ENCODE data around the gene PPP2CA.
A peak's percentile ranks its signal among the peaks of the same experiment; 100 is the strongest.
"Not testable (repeated sequence)": the region's sequence is repeated elsewhere in the genome, so short reads cannot be mapped to it uniquely, and the experiment has no call there.

Gene PPP2CA

GRCh38 chr5:134188092-134188491, 37.8 kb downstream of the PPP2CA start:
- no peak for DNase-seq

GRCh38 chr5:134184155-134185135, 41.4 kb downstream of the PPP2CA start:
- DNase-seq = peak; percentile 83

- DNase-seq = no peak
Observed at GRCh38 chr5:134183481-134183880, 42.4 kb downstream of the PPP2CA start.

- DNase-seq = peak; percentile 18
Observed at GRCh38 chr5:134178096-134178419, 47.8 kb downstream of the PPP2CA start.

GRCh38 chr5:134177369-134178095, 48.3 kb downstream of the PPP2CA start:
- DNase-seq = peak; percentile 17

GRCh38 chr5:134176511-134177368, 49.1 kb downstream of the PPP2CA start, which contains the start of gene SKP1:
TSS of gene SKP1 (minus strand) at chr5:134176950. CDS start at chr5:134174022, 2,928 bp downstream.
- peak; percentile 91 for DNase-seq

- peak; percentile 48 for DNase-seq
Observed at GRCh38 chr5:134175921-134176510, 49.9 kb downstream of the PPP2CA start.

- DNase-seq = peak; percentile 64
Observed at GRCh38 chr5:134174841-134175839, 50.7 kb downstream of the PPP2CA start.

GRCh38 chr5:134171972-134172371, 53.9 kb downstream of the PPP2CA start:
- no peak for DNase-seq

GRCh38 chr5:134162592-134162991, 63.3 kb downstream of the PPP2CA start:
- DNase-seq = no peak

GRCh38 chr5:134161513-134162395, 64.1 kb downstream of the PPP2CA start:
- no peak for DNase-seq

GRCh38 chr5:134153657-134154056, 72.2 kb downstream of the PPP2CA start:
- no peak for DNase-seq

- DNase-seq = no peak
Observed at GRCh38 chr5:134153241-134153640, 72.6 kb downstream of the PPP2CA start.

- not testable (repeated sequence) for DNase-seq
Observed at GRCh38 chr5:134152173-134152832, 73.6 kb downstream of the PPP2CA start.

- no peak for DNase-seq
Observed at GRCh38 chr5:134151723-134152122, 74.2 kb downstream of the PPP2CA start.

GRCh38 chr5:134149571-134150303, 76.1 kb downstream of the PPP2CA start:
- no peak for DNase-seq

- no peak for DNase-seq
Observed at GRCh38 chr5:134148986-134149539, 76.8 kb downstream of the PPP2CA start.

- DNase-seq = no peak
Observed at GRCh38 chr5:134148316-134148715, 77.6 kb downstream of the PPP2CA start.
